GM13977 (cell line): ENCODE measurements around the gene CORO1C.

Source experiments
- DNase-seq: peaks from one replicate; pipeline ENCODE4 v3.0.0; 2012; ENCODE audit warnings: low spot score
- CTCF ChIP-seq: IDR thresholded peaks from 2 replicates; pipeline ENCODE4 v1.5.1; 2012; ENCODE audit warnings: mild to moderate bottlenecking, control low read depth; ENCODE audit not compliant: insufficient read depth; ENCODE audit errors: extremely low read depth, missing control alignments
- in situ Hi-C: fragments of 300-500 bp; cut with MboI; formaldehyde crosslinking; loops from one replicate; pipeline ENCODE4 v1.12.0; 2022; ENCODE audit warnings: low sequenced_read_pairs, low pct_unique_long_range_greater_than_20kb, mixed read lengths, inconsistent platforms; ENCODE audit not compliant: unreplicated experiment

CORO1C gene

GRCh38 chr12:108625228-108625627, 106.1 kb downstream of the CORO1C start:
- in situ Hi-C loops: no loop called here
- no peak for DNase-seq
- no peak for TF ChIP-seq CTCF

GRCh38 chr12:108623577-108623976, 107.7 kb downstream of the CORO1C start:
- no peak for TF ChIP-seq CTCF
- no peak for DNase-seq
- in situ Hi-C loops: no loop called here

GRCh38 chr12:108622921-108623514, 108.3 kb downstream of the CORO1C start:
- no peak for DNase-seq
- no peak for TF ChIP-seq CTCF
- in situ Hi-C loops: no loop called here

- in situ Hi-C loops: no loop called here
- no peak for DNase-seq
- TF ChIP-seq CTCF: no peak
These were observed 108.9 kb downstream of the CORO1C start for GRCh38 chr12:108622421-108622820.

- TF ChIP-seq CTCF: no peak
- in situ Hi-C loops: no loop called here
- DNase-seq: no peak
These were observed 110.2 kb downstream of the CORO1C start for GRCh38 chr12:108621161-108621560.

- DNase-seq: no peak
- no peak for TF ChIP-seq CTCF
- in situ Hi-C loops: no loop called here
These were observed 111.0 kb downstream of the CORO1C start for GRCh38 chr12:108620236-108620879.
